Karpas-422 (cell line): ENCODE data around the gene KSR2. TPM values are rescaled to one million over a fixed set of nuclear protein-coding genes. Genes with fewer than 3 reads are reported as not detected.

Source experiments
- DNase-seq: peaks from one replicate; pipeline ENCODE4 v3.0.0-alpha.2; 2015
- H2AFZ ChIP-seq: fragments of 200-600 bp; sonication (generic); 2 replicates; pipeline ENCODE4 v1.6.1; 2014; ENCODE audit warnings: antibody characterized with exemption, low read length, mixed read lengths
- H3K27ac ChIP-seq: fragments of 200-600 bp; sonication (generic); 2 replicates; pipeline ENCODE4 v1.5.1; 2014; ENCODE audit warnings: mild to moderate bottlenecking, low read length, moderate library complexity
- H3K27me3 ChIP-seq: fragments of 200-600 bp; sonication (generic); 2 replicates; pipeline ENCODE4 v1.6.1; 2014; ENCODE audit warnings: low read length, mixed read lengths
- H3K36me3 ChIP-seq: fragments of 200-600 bp; sonication (generic); 2 replicates; pipeline ENCODE4 v1.6.1; 2014; ENCODE audit warnings: low read length, mixed read lengths; ENCODE audit not compliant: insufficient read depth
- H3K4me1 ChIP-seq: fragments of 200-600 bp; sonication (generic); 2 replicates; pipeline ENCODE4 v1.6.1; 2014; ENCODE audit warnings: mild to moderate bottlenecking, low read length, mixed read lengths
- H3K4me2 ChIP-seq: fragments of 200-600 bp; sonication (generic); 2 replicates; pipeline ENCODE4 v1.6.1; 2014; ENCODE audit warnings: low read length, low read depth, mild to moderate bottlenecking; ENCODE audit not compliant: poor library complexity, severe bottlenecking
- H3K4me3 ChIP-seq: fragments of 200-600 bp; sonication (generic); 2 replicates; pipeline ENCODE4 v1.5.1; 2014; ENCODE audit warnings: mild to moderate bottlenecking, antibody characterized with exemption, low read length, mixed read lengths
- H3K79me2 ChIP-seq: fragments of 200-600 bp; sonication (generic); 2 replicates; pipeline ENCODE4 v1.6.1; 2014; ENCODE audit warnings: mild to moderate bottlenecking, low read length, mixed read lengths
- H3K9ac ChIP-seq: fragments of 200-600 bp; sonication (generic); 2 replicates; pipeline ENCODE4 v1.6.0; 2014; ENCODE audit warnings: low read length
- H3K9me2 ChIP-seq: fragments of 200-600 bp; sonication (generic), shearing (Covaris generic); replicated peaks from 2 replicates; pipeline ENCODE4 v1.6.0; 2014; ENCODE audit warnings: mild to moderate bottlenecking, low read length, moderate library complexity; ENCODE audit not compliant: insufficient read depth
- H3K9me3 ChIP-seq: fragments of 300-700, 200-600 bp; sonication (generic); 2 replicates; pipeline ENCODE4 v1.6.1; 2014; ENCODE audit warnings: low read length, mixed read lengths
- H4K20me1 ChIP-seq: fragments of 200-600 bp; sonication (generic); 2 replicates; pipeline ENCODE4 v1.6.1; 2014; ENCODE audit warnings: mild to moderate bottlenecking, antibody characterized with exemption, low read length, low read depth; ENCODE audit not compliant: insufficient read depth
- total RNA-seq: library from RNA; depleted of rRNA; stranded (reverse); fragments of >200 nt; shearing (Covaris generic); gene quantifications from 2 replicates; pipeline ENCODE4 v1.2.3, GENCODE V29; 2014; ENCODE audit warnings: low replicate concordance

The KSR2 gene
- total RNA-seq, 1 experiment from 2014 or later: 0.04 TPM

- no peak overlapping the region for H3K4me2 ChIP-seq
Measured at GRCh38 chr12:117789195-117789912, 179.4 kb downstream of the KSR2 start.

GRCh38 chr12:117778656-117779055 lies 190.1 kb downstream of the KSR2 start:
- Histone ChIP-seq H4K20me1 (no peaks in the 10 kb centered on the region), H3K4me2 (no peak overlapping the region), H3K9me2 (no peaks in the 10 kb centered on the region), H3K4me3 (no peak overlapping the region), H3K27ac (no peak overlapping the region), H2AFZ (no peak overlapping the region), H3K79me2 (no peaks in the 10 kb centered on the region), H3K27me3 (no peaks in the 10 kb centered on the region), H3K36me3 (no peaks in the 10 kb centered on the region), H3K4me1 (no peaks in the 10 kb centered on the region), H3K9ac (no peak overlapping the region), H3K9me3 (no peaks in the 10 kb centered on the region)
- DNase-seq: no peak

More at GRCh38 chr12:117789195-117789912, 179.4 kb downstream of the KSR2 start:
- no peaks in the 10 kb centered on the region for H3K9me2 ChIP-seq
- H2AFZ ChIP-seq: no peak overlapping the region
- H3K9me3 ChIP-seq: peaks cover 5% of the 10 kb centered on the region
- no peaks in the 10 kb centered on the region for H3K4me1 ChIP-seq
- 0 out of 2 replicates have a peak, but pooled peaks cover 2% of the 10 kb centered on the region for H3K27me3 ChIP-seq
- H3K4me3 ChIP-seq: no peak overlapping the region
- no peak for DNase-seq
- no peak overlapping the region for H3K27ac ChIP-seq
- H4K20me1 ChIP-seq: no peaks in the 10 kb centered on the region
- no peaks in the 10 kb centered on the region for H3K36me3 ChIP-seq
- no peak overlapping the region for H3K9ac ChIP-seq
- no peaks in the 10 kb centered on the region for H3K79me2 ChIP-seq

GRCh38 chr12:117774941-117775775 lies 193.6 kb downstream of the KSR2 start:
- no peak for DNase-seq
- H3K4me2 ChIP-seq: no peak overlapping the region
- H4K20me1 ChIP-seq: no peaks in the 10 kb centered on the region
- no peaks in the 10 kb centered on the region for H3K79me2 ChIP-seq
- no peak overlapping the region for H2AFZ ChIP-seq
- no peaks in the 10 kb centered on the region for H3K9me2 ChIP-seq
- no peaks in the 10 kb centered on the region for H3K4me1 ChIP-seq
- no peaks in the 10 kb centered on the region for H3K9me3 ChIP-seq
- H3K36me3 ChIP-seq: no peaks in the 10 kb centered on the region
- no peaks in the 10 kb centered on the region for H3K27me3 ChIP-seq
- H3K9ac ChIP-seq: no peak overlapping the region
- no peak overlapping the region for H3K27ac ChIP-seq
- no peak overlapping the region for H3K4me3 ChIP-seq

GRCh38 chr12:117768860-117769259 lies 199.9 kb downstream of the KSR2 start:
- H3K36me3 ChIP-seq: no peaks in the 10 kb centered on the region
- no peak overlapping the region for H2AFZ ChIP-seq
- no peak overlapping the region for H3K4me2 ChIP-seq
- no peaks in the 10 kb centered on the region for H3K4me1 ChIP-seq
- no peaks in the 10 kb centered on the region for H3K79me2 ChIP-seq
- H3K27me3 ChIP-seq: no peaks in the 10 kb centered on the region
- H4K20me1 ChIP-seq: no peaks in the 10 kb centered on the region
- no peak for DNase-seq
- H3K9me2 ChIP-seq: no peaks in the 10 kb centered on the region
- H3K9me3 ChIP-seq: peaks cover 8% of the 10 kb centered on the region
- no peak overlapping the region for H3K9ac ChIP-seq
- H3K4me3 ChIP-seq: no peak overlapping the region
- no peak overlapping the region for H3K27ac ChIP-seq

- Histone ChIP-seq H3K4me1 (no peaks in the 10 kb centered on the region), H3K9me3 (peaks cover 8% of the 10 kb centered on the region), H2AFZ (no peak overlapping the region), H4K20me1 (no peaks in the 10 kb centered on the region), H3K36me3 (no peaks in the 10 kb centered on the region), H3K4me2 (no peak overlapping the region), H3K27me3 (no peaks in the 10 kb centered on the region), H3K79me2 (no peaks in the 10 kb centered on the region), H3K4me3 (no peak overlapping the region), H3K27ac (no peak overlapping the region), H3K9ac (no peak overlapping the region), H3K9me2 (no peaks in the 10 kb centered on the region)
- DNase-seq: no peak
Measured at GRCh38 chr12:117766008-117766407, 202.8 kb downstream of the KSR2 start.

GRCh38 chr12:117762143-117762542 lies 206.6 kb downstream of the KSR2 start:
- Histone ChIP-seq H3K4me2 (no peak overlapping the region), H3K9me2 (no peaks in the 10 kb centered on the region), H3K4me3 (no peak overlapping the region), H3K27me3 (no peaks in the 10 kb centered on the region), H3K9ac (no peak overlapping the region), H4K20me1 (no peaks in the 10 kb centered on the region), H3K36me3 (no peaks in the 10 kb centered on the region), H3K9me3 (peaks cover 8% of the 10 kb centered on the region), H2AFZ (no peak overlapping the region), H3K4me1 (no peaks in the 10 kb centered on the region), H3K27ac (no peak overlapping the region), H3K79me2 (no peaks in the 10 kb centered on the region)
- no peak for DNase-seq

GRCh38 chr12:117761528-117762100 lies 207.2 kb downstream of the KSR2 start:
- Histone ChIP-seq H4K20me1 (no peaks in the 10 kb centered on the region), H3K4me2 (no peak overlapping the region), H3K36me3 (no peaks in the 10 kb centered on the region), H3K9me2 (no peaks in the 10 kb centered on the region), H3K9me3 (peaks cover 8% of the 10 kb centered on the region), H3K27ac (no peak overlapping the region), H3K4me3 (no peak overlapping the region), H3K4me1 (no peaks in the 10 kb centered on the region), H3K27me3 (no peaks in the 10 kb centered on the region), H3K9ac (no peak overlapping the region), H2AFZ (no peak overlapping the region), H3K79me2 (no peaks in the 10 kb centered on the region)
- no peak for DNase-seq

- Histone ChIP-seq H3K4me1 (no peaks in the 10 kb centered on the region), H3K9me2 (no peaks in the 10 kb centered on the region), H3K4me3 (no peak overlapping the region), H2AFZ (no peak overlapping the region), H3K27ac (no peak overlapping the region), H3K4me2 (no peak overlapping the region), H3K9me3 (peaks cover 2% of the 10 kb centered on the region; the same call in 1 of the 2 replicates), H3K27me3 (no peaks in the 10 kb centered on the region), H3K36me3 (no peaks in the 10 kb centered on the region), H3K79me2 (no peaks in the 10 kb centered on the region), H3K9ac (no peak overlapping the region), H4K20me1 (no peaks in the 10 kb centered on the region)
- DNase-seq: no peak
Measured at GRCh38 chr12:117760990-117761389, 207.8 kb downstream of the KSR2 start.
